Activated CD8-positive, alpha-beta memory T cell treated with anti-CD3 and anti-CD28 coated beads, Interleukin-2, amount 50 U/mL, for 1 hour (primary cell): Measurements from ENCODE around the gene SHISA9.

ENCODE experiments used
- DNase-seq: peaks from one replicate; pipeline ENCODE4 v3.0.0-alpha.2; 2020; ENCODE audit errors: extremely low read depth

The SHISA9 gene

DNA sequence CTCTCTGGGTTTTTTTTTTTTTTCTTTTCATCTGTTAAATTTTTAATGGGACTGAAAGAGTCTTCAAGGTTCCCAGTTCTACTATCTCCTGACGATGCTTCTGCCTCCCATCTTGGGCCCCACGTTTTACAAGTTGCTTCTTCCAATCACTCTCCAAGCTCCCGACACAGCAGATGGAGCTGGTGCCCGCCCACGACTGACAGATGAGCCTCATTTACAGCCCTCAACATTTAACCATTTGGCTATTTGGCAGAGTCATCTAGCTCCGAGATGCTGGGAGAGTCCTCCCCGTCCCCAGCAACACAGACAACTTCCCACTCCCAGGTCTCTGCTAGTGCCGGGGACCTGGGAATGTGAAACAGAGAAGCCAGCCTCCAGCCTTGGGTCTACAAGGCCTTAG, 276.9 kb downstream of the SHISA9 start:
- DNase-seq = no peak

GRCh38 chr16:13181432-13181831, 280.0 kb downstream of the SHISA9 start:
- no peak for DNase-seq

- no peak for DNase-seq
These were observed 285.4 kb downstream of the SHISA9 start for GRCh38 chr16:13186813-13187212.

DNA sequence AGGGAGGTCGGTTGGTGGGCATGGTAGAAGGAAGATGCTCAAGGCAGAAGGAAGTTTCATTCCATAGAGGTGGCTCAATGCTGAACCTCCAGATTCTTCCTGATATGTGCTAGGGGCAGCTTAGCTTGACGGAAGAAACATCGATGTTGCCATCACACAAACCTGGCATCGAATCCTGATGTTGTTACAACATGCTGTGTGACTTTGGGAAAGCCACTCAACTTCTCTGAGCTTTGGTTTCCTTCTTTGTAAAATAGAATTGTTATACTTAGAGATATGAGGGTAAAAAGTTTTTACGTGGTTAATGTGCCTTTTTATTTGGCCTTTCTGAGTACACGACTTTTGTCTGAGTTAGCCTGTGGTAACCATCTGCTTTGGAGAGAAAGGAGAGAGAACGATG, 287.9 kb downstream of the SHISA9 start:
- DNase-seq = no peak

DNA sequence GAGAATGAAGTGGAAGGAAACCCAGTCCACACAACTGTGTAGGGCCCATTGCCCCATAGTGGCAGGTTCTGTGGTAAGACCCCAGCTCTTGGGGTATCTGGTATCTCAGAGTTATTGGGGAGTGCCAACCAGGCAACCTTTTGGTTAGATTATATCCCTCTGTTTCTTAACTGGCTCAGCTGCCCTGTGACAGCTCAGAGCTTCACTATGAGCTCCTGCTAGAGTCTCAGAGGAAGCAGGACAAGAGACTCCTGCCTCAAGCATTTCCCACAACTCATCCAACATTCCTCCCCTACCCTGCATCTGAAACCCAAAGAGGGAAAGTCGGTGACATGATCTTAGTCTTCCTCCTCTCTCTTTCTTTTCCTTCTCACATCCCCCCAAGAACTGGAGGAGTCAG, 292.3 kb downstream of the SHISA9 start:
- DNase-seq = no peak

DNA sequence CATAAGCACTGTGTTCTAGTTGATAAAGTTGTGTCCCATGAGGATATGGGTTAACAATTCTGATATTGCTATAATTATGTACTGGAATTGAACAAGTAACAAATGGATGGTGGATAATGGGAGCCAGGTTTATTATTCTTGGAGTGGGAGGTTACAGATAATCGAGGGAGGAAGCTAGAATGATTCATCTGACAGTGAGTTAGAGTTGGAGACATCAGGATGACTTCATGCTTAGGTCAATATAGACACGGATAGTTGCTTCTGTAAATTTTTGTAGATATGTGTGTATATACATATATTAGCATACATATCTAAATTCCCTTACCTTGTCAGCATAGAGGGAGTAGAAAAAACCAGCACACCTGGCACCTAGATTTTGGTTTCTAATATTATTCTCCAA, 293.4 kb downstream of the SHISA9 start:
- no peak for DNase-seq

DNA sequence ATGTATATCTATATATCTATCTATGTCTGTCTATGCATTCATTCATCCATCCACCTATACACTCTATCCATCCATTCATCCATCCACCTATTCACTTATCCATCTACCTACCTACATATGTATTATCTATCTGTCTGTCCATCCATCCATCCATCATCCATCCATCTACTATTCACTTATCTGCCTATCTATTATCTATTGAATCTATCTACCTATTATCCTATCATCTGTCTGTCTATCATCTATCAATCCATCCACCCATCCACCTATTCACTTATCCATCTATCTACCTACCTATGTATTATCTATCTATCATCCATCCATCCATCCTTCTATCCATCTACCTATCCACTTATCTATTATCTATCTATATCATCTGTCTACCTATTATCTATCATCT, 302.3 kb downstream of the SHISA9 start:
- no peak for DNase-seq

DNA sequence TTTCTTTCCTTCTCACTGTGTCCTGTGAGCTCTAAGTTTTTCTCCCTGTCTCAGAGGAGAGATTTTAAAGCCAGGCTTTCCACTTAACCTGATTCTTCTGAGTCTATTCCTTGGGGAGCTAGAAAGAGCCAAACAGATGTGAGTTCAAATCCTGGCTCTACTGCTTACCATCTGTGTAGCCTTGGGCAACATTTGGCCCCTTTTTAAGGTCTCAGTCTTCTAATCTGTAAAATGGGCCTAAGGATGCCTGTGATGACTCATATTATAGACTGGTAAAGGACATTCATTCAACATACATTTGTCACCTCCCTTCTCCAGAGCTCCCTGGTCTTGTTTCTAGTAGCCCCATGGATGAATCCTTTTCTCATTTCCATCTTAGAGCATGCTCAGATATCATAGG, 304.0 kb downstream of the SHISA9 start:
- no peak for DNase-seq

- DNase-seq = no peak
These were observed 305.2 kb downstream of the SHISA9 start for GRCh38 chr16:13206606-13207005.

DNA sequence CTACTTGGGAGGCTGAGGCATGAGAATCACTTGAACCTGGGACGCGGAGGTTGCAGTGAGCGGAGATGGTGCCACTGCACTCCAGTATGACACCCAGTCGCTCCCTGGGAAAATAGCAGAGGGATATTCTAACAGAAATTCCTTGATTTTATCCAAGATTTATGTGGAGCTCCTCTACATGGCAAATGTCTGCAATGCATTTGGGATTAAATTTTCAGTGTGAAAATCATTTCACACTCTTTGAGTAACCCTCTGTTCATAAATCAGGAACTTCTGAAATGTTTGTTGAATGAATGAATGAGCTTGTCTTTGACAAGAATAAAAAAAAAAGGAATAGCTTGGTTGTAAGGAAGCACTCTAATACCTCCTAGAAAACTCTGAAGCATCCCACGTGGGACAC, 305.8 kb downstream of the SHISA9 start:
- no peak for DNase-seq

- DNase-seq = no peak
These were observed 322.3 kb downstream of the SHISA9 start for GRCh38 chr16:13223666-13224065.

- DNase-seq = no peak
These were observed 327.6 kb downstream of the SHISA9 start for GRCh38 chr16:13229039-13229438.

DNA sequence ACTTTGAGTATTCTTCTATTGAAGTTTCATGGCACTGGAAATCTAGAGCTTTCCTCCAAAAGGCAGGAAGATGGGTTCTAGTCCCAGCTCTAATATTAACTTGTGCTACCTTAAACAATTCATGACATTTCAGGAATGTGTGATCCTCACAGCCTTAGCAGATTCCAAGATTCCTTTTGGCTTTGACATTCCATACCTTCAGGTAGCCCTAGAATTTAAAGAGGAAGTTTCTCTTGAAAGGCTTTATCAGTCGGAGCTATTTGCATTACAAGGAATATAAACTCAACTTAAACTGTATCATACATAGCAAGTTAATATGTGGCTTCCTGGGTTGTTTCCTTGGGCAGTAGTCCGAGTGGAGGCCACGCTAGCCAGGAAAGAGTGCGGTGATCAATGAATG, 330.0 kb downstream of the SHISA9 start:
- DNase-seq = no peak

DNA sequence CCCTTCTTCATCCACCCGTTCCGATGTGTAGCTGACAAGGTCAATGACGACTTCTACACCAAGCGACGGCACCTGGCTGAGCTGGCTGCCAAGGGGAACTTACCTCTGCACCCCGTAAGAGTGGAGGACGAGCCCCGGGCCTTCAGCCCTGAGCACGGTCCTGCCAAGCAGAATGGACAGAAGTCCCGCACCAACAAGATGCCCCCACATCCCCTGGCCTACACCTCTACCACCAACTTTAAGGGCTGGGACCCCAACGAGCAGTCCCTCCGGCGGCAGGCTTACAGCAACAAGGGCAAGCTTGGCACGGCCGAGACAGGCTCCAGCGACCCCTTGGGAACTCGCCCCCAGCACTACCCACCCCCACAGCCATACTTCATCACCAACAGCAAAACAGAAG, 333.6 kb downstream of the SHISA9 start:
- DNase-seq = no peak

- no peak for DNase-seq
These were observed 334.9 kb downstream of the SHISA9 start for GRCh38 chr16:13236308-13236707.

GRCh38 chr16:13238182-13238581, 336.8 kb downstream of the SHISA9 start:
- no peak for DNase-seq

- DNase-seq = no peak
These were observed 340.8 kb downstream of the SHISA9 start for GRCh38 chr16:13242201-13242600.

DNA sequence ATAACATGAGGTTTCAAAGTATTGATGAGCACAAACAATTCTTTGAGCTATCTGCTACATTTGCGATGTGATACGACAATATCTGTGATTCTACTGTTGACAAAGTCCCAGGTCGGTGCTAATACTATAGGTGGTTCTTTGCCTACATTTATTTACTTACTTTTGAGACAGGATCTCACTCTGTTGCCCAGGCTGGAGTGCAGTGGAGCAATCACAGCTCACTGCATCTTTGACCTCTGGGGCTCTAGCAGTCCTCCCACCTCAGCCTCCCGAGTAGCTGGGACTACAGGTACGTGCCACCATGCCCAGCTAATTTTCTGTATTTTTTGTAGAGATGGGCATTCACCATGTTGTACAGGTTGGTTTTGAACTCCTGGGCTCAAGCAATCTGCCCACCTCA, 343.4 kb downstream of the SHISA9 start:
- no peak for DNase-seq

DNA sequence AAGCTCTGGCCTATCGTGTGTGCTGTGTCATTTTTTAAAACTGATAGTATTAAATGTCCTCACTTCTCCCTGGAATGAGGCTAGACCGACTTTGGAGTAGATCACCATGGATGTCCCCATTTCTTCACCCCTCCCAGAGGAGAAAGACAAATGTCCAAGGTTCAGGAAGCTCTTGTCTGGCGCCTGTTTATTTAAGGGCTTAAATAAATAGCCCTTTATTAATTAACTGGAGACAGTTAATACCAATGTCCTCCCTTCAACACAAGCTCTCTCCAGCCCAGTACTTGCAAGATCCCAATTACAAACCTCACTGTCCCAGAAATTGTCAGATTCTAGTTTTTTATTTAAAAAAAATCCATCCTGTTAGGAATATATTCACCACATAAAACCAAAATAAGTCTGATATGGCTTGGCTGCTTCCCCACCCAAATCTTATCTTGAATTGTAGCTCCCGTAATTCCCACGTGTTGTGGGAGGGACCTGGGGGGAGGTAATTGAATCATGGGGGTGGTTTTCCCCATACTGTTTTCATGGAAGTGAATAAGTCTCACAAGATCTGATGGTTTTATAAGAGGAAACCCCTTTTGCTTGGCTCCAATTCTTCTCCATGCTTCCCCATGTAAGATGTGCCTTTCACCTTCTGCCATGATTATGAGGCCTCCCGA, 344.4 kb downstream of the SHISA9 start:
- DNase-seq = no peak

GRCh38 chr16:13254998-13255614, 353.7 kb downstream of the SHISA9 start:
- DNase-seq = no peak

DNA sequence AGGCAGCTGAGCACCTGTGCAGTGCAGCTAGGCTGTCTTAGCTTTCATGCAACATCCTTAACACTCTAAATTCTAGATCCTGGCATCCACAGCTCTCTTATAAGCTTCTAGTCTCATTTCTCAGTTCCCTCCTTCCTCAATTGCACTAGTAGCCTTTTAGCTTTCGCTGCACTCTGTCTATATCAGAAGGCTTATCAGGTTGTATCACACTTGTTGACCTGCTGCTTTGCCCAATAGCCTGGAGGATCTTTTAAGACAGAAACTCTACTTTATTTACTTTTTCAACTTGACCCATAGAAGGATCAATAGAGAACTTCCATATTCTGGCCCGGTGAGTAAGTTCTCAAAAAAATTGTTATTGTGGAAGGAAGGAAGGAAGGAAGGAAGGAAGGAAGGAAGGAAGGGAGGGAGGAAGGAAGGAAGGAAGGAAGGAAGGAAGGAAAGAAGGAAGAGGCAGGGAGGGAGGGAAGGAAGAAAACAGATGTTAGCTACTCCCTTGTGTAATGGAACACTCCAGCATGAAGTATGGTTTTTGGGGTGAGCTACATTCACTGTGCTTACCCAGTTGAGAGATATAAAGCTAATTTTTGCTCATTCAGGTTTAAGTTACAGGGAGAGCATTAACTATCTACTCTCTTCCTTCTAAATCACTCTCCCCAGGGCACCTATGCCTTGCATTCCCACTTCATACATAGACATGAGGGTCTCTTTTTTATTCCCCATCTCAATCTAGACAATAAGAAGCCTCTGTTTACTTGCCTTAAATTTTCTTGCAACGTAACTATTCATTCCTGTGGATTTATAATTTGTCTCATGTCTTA, 361.1 kb downstream of the SHISA9 start:
- DNase-seq = no peak

DNA sequence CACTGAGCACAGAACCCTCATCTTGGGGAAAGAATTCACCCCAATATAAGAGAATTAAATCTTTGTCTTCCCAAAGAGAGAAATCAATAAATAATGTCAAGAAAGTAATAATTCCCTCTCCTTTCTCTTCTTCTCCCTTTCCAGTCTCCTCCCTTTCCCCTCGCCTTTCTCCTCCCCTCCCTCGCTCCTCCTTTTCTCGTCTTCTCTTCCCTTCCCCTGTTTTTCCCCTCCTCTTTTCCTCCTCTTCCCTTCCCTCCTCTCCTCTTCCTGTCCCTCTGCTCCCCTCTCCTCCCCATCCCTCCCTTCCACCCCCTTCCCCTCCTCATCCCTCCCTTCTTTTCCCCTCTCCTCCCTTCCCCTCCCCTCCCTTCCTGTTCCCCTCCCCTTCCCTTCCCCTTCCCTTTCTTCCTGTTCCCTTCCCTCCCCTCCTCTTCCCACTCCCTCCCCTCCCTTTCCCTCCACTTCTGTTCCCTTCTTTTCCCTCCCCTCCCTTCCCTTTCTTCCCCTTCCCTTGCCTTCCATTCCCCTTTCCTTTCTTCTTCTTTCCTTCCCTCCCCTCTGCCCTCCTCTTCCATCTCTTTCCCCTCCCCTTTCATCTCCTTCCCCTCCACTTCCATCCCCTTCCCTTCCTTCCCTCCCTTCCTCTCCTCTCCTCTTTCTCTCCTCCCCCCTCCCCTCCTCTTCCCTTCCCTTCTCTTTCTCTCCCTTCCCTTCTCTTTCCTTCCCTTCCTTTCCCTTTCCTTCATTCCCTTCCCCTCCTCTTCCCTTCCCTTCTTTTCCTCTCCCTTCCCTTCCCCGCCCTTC, 363.6 kb downstream of the SHISA9 start:
- DNase-seq = no peak
